DLD1 (cell line): ENCODE measurements around the gene PRRC2B.

ENCODE experiments used
- in situ Hi-C: cut with HindIII; loops from 2 replicates; pipeline ENCODE4 v1.10.0; 2017; ENCODE audit warnings: low sequenced_read_pairs

Gene PRRC2B

GRCh38 chr9:131406563-131407436 lies 12.9 kb downstream of the PRRC2B start:
- in situ Hi-C loops: no loop called here

- in situ Hi-C loops: no loop called here
Observed at GRCh38 chr9:131407717-131408195, 13.9 kb downstream of the PRRC2B start.

- in situ Hi-C loops: no loop called here
Observed at GRCh38 chr9:131409458-131409992, 15.6 kb downstream of the PRRC2B start.

- in situ Hi-C loops: no loop called here
Observed at GRCh38 chr9:131410044-131410491, 16.2 kb downstream of the PRRC2B start.

- in situ Hi-C loops: no loop called here
Observed at GRCh38 chr9:131411719-131412681, 18.1 kb downstream of the PRRC2B start.

GRCh38 chr9:131416509-131416908 lies 22.6 kb downstream of the PRRC2B start:
- in situ Hi-C loops: no loop called here

- in situ Hi-C loops: no loop called here
Observed at GRCh38 chr9:131417264-131418142, 23.6 kb downstream of the PRRC2B start.

GRCh38 chr9:131418143-131419025 lies 24.5 kb downstream of the PRRC2B start:
- in situ Hi-C loops: no loop called here

- in situ Hi-C loops: no loop called here
Observed at GRCh38 chr9:131419026-131419614, 25.2 kb downstream of the PRRC2B start.

- in situ Hi-C loops: no loop called here
Observed at GRCh38 chr9:131419716-131420115, 25.8 kb downstream of the PRRC2B start.

GRCh38 chr9:131420980-131421624 lies 27.2 kb downstream of the PRRC2B start:
- in situ Hi-C loops: no loop called here

GRCh38 chr9:131421691-131422090 lies 27.8 kb downstream of the PRRC2B start:
- in situ Hi-C loops: no loop called here

GRCh38 chr9:131422241-131422792 lies 28.4 kb downstream of the PRRC2B start:
- in situ Hi-C loops: no loop called here

- in situ Hi-C loops: no loop called here
Observed at GRCh38 chr9:131423171-131423581, 29.3 kb downstream of the PRRC2B start.

GRCh38 chr9:131426545-131426944 lies 32.7 kb downstream of the PRRC2B start:
- in situ Hi-C loops: no loop called here

GRCh38 chr9:131429121-131430012 lies 35.5 kb downstream of the PRRC2B start:
- in situ Hi-C loops: no loop called here

GRCh38 chr9:131432050-131432449 lies 38.2 kb downstream of the PRRC2B start:
- in situ Hi-C loops: no loop called here
